A204.1 (cell line): Measurements from ENCODE around the gene KIAA0232.
"Not testable (repeated sequence)": the region's sequence is repeated elsewhere in the genome, so short reads cannot be mapped to it uniquely, and the experiment has no call there.

Experiments
- FAIRE-seq: peaks from 2 replicates; lab custom pipeline; 2012; peaks lifted over from hg19 to GRCh38; lab: Jason Lieb, UNC

KIAA0232 gene

GRCh38 chr4:6756345-6756744 is 26.2 kb upstream of the KIAA0232 start:
- not testable (repeated sequence) for FAIRE-seq

GRCh38 chr4:6758728-6759127 is 23.8 kb upstream of the KIAA0232 start:
- FAIRE-seq: no peak

- no peak for FAIRE-seq
Measured at GRCh38 chr4:6760865-6761264, 21.7 kb upstream of the KIAA0232 start.

- FAIRE-seq: no peak
Measured at GRCh38 chr4:6761649-6762615, 20.6 kb upstream of the KIAA0232 start.

GRCh38 chr4:6763330-6763851 is 19.1 kb upstream of the KIAA0232 start:
- no peak for FAIRE-seq

- no peak for FAIRE-seq
Measured at GRCh38 chr4:6764976-6765620, 17.4 kb upstream of the KIAA0232 start.

GRCh38 chr4:6765703-6766102 is 16.8 kb upstream of the KIAA0232 start:
- FAIRE-seq: no peak

GRCh38 chr4:6767386-6767747 is 15.2 kb upstream of the KIAA0232 start:
- no peak for FAIRE-seq

GRCh38 chr4:6767748-6768538 is 14.6 kb upstream of the KIAA0232 start:
- FAIRE-seq: no peak

- FAIRE-seq: no peak
Measured at GRCh38 chr4:6768539-6768905, 14.0 kb upstream of the KIAA0232 start.

GRCh38 chr4:6769233-6769988 is 13.1 kb upstream of the KIAA0232 start:
- FAIRE-seq: no peak

- no peak for FAIRE-seq
Measured at GRCh38 chr4:6769989-6770420, 12.5 kb upstream of the KIAA0232 start.

GRCh38 chr4:6770581-6771228 is 11.8 kb upstream of the KIAA0232 start:
- FAIRE-seq: no peak

- no peak for FAIRE-seq
Measured at GRCh38 chr4:6771229-6771671, 11.3 kb upstream of the KIAA0232 start.

- no peak for FAIRE-seq
Measured at GRCh38 chr4:6772223-6772928, 10.2 kb upstream of the KIAA0232 start.

GRCh38 chr4:6773106-6773505 is 9.4 kb upstream of the KIAA0232 start:
- FAIRE-seq: no peak

- no peak for FAIRE-seq
Measured at GRCh38 chr4:6773616-6774540, 8.6 kb upstream of the KIAA0232 start.

- FAIRE-seq: no peak
Measured at GRCh38 chr4:6775746-6776145, 6.8 kb upstream of the KIAA0232 start.

GRCh38 chr4:6776920-6777635 is 5.4 kb upstream of the KIAA0232 start:
- FAIRE-seq: no peak
